ENCODE results near the gene PDCD4. TPM values are rescaled to one million over a fixed set of nuclear protein-coding genes. Genes with fewer than 3 reads are reported as not detected.
"Not testable (repeated sequence)": the region's sequence is repeated elsewhere in the genome, so short reads cannot be mapped to it uniquely, and the experiment has no call there.

PDCD4 gene
- total RNA-seq, 1 donor from 2014 or later = 36.2 TPM

- no peak for DNase-seq (ENCODE audit: low read depth)
Observed at GRCh38 chr10:110860576-110861241, 11.0 kb upstream of the PDCD4 start.

GRCh38 chr10:110861476-110861875 lies 10.3 kb upstream of the PDCD4 start:
- no peak for DNase-seq (ENCODE audit: low read depth)

GRCh38 chr10:110861930-110862649 lies 9.6 kb upstream of the PDCD4 start:
- DNase-seq (ENCODE audit: low read depth) = no peak

GRCh38 chr10:110862961-110863360 lies 8.8 kb upstream of the PDCD4 start:
- no peak for DNase-seq (ENCODE audit: low read depth)

GRCh38 chr10:110863361-110863760 lies 8.4 kb upstream of the PDCD4 start:
- peak; percentile 66 for DNase-seq (ENCODE audit: low read depth)

- DNase-seq (ENCODE audit: low read depth) = no peak
Observed at GRCh38 chr10:110863956-110864355, 7.8 kb upstream of the PDCD4 start.

GRCh38 chr10:110864662-110865140 lies 7.0 kb upstream of the PDCD4 start:
- no peak for DNase-seq (ENCODE audit: low read depth)

GRCh38 chr10:110865186-110865808 lies 6.4 kb upstream of the PDCD4 start:
- DNase-seq (ENCODE audit: low read depth) = peak; percentile 87

GRCh38 chr10:110865809-110866482 lies 5.8 kb upstream of the PDCD4 start:
- DNase-seq (ENCODE audit: low read depth) = peak; percentile 77

GRCh38 chr10:110867011-110867806 lies 4.5 kb upstream of the PDCD4 start:
- DNase-seq (ENCODE audit: low read depth) = not testable (repeated sequence)

- no peak for DNase-seq (ENCODE audit: low read depth)
Observed at GRCh38 chr10:110867807-110868465, 3.8 kb upstream of the PDCD4 start.

- no peak for DNase-seq (ENCODE audit: low read depth)
Observed at GRCh38 chr10:110868981-110869380, 2.7 kb upstream of the PDCD4 start.

GRCh38 chr10:110870823-110871297 lies 868 bp upstream of the PDCD4 start:
- no peak for DNase-seq (ENCODE audit: low read depth)

- DNase-seq (ENCODE audit: low read depth) = peak; percentile 78
Observed at GRCh38 chr10:110872145-110872983, 636 bp downstream of the PDCD4 start.

- no peak for DNase-seq (ENCODE audit: low read depth)
Observed at GRCh38 chr10:110872984-110873923, 1.5 kb downstream of the PDCD4 start.

GRCh38 chr10:110873951-110874350 lies 2.2 kb downstream of the PDCD4 start:
- DNase-seq (ENCODE audit: low read depth) = no peak

- peak; percentile 56 for DNase-seq (ENCODE audit: low read depth)
Observed at GRCh38 chr10:110876000-110876399, 4.3 kb downstream of the PDCD4 start.

- no peak for DNase-seq (ENCODE audit: low read depth)
Observed at GRCh38 chr10:110876788-110877187, 5.1 kb downstream of the PDCD4 start.
